ENCODE results near the gene C1orf174. TPM values are rescaled to one million over a fixed set of nuclear protein-coding genes. Genes with fewer than 3 reads are reported as not detected.

Gene C1orf174
- total and polyA plus RNA-seq, 2 of the 13 experiments (the other 11 are each of a cell fraction or from before 2014, with no cell fraction given), result 21.6 to 31.4 TPM

- TF ChIP-seq ZNF33B (CRISPR knock-in tag; IDR thresholded peaks at IDR 0.05) (no peak), ZBTB46 (CRISPR knock-in tag; IDR thresholded peaks at IDR 0.05; ENCODE audit: borderline replicate concordance) (no peak), DMAP1 (CRISPR knock-in tag; IDR thresholded peaks at IDR 0.05) (peak; percentile 54; the same call in 1 of the 2 replicates), ZNF639 (CRISPR knock-in tag; conservative IDR thresholded peaks at IDR 0.05) (peak; percentile 70), ZZZ3 (CRISPR knock-in tag; IDR thresholded peaks at IDR 0.05; ENCODE audit: borderline replicate concordance) (no peak), ATAD3A (CRISPR knock-in tag; IDR thresholded peaks at IDR 0.05) (no peak), HNRNPLL (IDR thresholded peaks at IDR 0.05; ENCODE audit: low read depth, low read length, poor library complexity, severe bottlenecking) (peak; percentile 31), ZNF777 (CRISPR knock-in tag; IDR thresholded peaks at IDR 0.05) (no peak), ZNF3 (CRISPR knock-in tag; IDR thresholded peaks at IDR 0.05) (no peak), RBAK (CRISPR knock-in tag; IDR thresholded peaks at IDR 0.05) (no peak), TFAP4 (IDR thresholded peaks at IDR 0.05; ENCODE audit: borderline replicate concordance, low read depth) (peak; percentile 1; the same call in 1 of the 2 replicates), CCDC6 (CRISPR knock-in tag; IDR thresholded peaks at IDR 0.05) (0 out of 2 replicates have a peak, but pooled peaks have one; percentile 67), SAP130 (CRISPR knock-in tag; IDR thresholded peaks at IDR 0.05; ENCODE audit: low read depth) (peak; percentile 78), ZNF331 (CRISPR knock-in tag; IDR thresholded peaks at IDR 0.05) (peak; percentile 13; the same call in 1 of the 2 replicates), ZNF775 (CRISPR knock-in tag; IDR thresholded peaks at IDR 0.05; ENCODE audit: borderline replicate concordance) (no peak), ZNF251 (CRISPR knock-in tag; IDR thresholded peaks at IDR 0.05) (no peak), RBM22 (optimal IDR thresholded peaks at IDR 0.05; ENCODE audit: low read length) (no peak), ARNT2 (CRISPR knock-in tag; IDR thresholded peaks at IDR 0.05; ENCODE audit: low read depth) (peak; percentile 50; the same call in 1 of the 2 replicates), SRY (CRISPR knock-in tag; IDR thresholded peaks at IDR 0.05) (no peak), IKZF4 (CRISPR knock-in tag; IDR thresholded peaks at IDR 0.05; ENCODE audit: borderline replicate concordance, low read depth, not compliant biosample characterization) (no peak), PCBP2 (optimal IDR thresholded peaks at IDR 0.05; ENCODE audit: low read depth, low read length, poor library complexity, severe bottlenecking) (no peak), KAT7 (CRISPR knock-in tag; IDR thresholded peaks at IDR 0.05; ENCODE audit: borderline replicate concordance) (0 out of 2 replicates have a peak, but pooled peaks have one; percentile 59), BORCS8-MEF2B (CRISPR knock-in tag; IDR thresholded peaks at IDR 0.05) (peak; percentile 40; the same call in 1 of the 2 replicates), AGO1 (IDR thresholded peaks at IDR 0.05; ENCODE audit: low read depth, low read length, poor library complexity, severe bottlenecking) (no peak), RFXAP (CRISPR knock-in tag; IDR thresholded peaks at IDR 0.05; ENCODE audit: borderline replicate concordance) (no peak)
- TF ChIP-seq, protein P1, sequence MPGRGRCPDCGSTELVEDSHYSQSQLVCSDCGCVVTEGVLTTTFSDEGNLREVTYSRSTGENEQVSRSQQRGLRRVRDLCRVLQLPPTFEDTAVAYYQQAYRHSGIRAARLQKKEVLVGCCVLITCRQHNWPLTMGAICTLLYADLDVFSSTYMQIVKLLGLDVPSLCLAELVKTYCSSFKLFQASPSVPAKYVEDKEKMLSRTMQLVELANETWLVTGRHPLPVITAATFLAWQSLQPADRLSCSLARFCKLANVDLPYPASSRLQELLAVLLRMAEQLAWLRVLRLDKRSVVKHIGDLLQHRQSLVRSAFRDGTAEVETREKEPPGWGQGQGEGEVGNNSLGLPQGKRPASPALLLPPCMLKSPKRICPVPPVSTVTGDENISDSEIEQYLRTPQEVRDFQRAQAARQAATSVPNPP (CRISPR knock-in tag; IDR thresholded peaks at IDR 0.05), result no peak
Measured at GRCh38 chr1:3900150-3900968, at the start of gene C1orf174 (continued).
